ENCODE measurements around the gene PHF24.
"Not testable (repeated sequence)": the region's sequence is repeated elsewhere in the genome, so short reads cannot be mapped to it uniquely, and the experiment has no call there.

The PHF24 gene

DNA sequence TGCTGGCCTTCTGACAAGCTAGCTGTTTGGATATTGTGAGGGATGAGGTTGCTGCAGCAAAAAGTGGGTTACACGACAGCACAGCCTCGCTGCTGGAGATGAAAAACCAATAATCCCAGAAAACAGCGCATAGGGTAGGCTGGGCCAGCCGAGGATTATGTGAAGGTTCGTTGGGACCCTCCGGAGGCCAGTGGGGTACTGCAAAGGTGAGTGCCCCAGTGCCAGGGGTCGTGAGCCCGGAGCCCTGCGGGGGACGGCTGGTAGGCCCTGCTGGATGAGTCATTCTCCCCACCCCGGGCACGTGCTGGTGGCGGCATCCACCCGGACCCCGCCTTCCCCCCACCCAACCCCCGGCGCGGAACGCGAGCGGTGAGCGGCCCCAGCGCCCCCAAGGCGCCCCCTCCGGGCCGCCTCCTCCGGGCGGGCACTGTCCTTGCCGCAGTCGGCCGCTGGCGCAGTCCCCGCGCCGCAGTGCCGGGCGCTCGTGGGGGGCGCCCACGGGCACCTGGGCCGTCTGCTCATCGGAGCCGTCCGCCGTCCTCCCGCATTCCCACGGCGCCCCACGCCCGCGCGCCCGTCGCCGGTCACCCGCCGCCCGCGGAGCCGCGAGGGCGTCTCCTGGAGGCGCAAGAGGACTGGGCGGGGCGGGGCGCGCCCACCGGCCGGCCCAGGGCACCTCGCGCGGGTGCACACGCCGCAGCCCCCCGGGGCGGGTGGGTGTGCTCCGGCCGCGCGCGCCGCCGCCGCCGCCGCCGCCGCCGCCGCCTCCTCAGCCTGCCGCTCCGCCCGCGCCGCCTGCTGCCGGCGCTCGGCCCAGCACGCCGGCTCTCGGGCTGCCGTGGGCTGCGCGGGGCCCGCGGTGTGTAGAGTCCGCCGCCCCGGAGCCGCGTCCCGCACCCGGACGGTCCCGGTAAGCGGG lies at the start of gene PHF24:
Gene PHF24 (plus strand): TSS at position 794 of the 919 bp plus-strand sequence. CDS start 13,014 bp downstream, outside the sequence.
- DNase-seq = no peak

DNA sequence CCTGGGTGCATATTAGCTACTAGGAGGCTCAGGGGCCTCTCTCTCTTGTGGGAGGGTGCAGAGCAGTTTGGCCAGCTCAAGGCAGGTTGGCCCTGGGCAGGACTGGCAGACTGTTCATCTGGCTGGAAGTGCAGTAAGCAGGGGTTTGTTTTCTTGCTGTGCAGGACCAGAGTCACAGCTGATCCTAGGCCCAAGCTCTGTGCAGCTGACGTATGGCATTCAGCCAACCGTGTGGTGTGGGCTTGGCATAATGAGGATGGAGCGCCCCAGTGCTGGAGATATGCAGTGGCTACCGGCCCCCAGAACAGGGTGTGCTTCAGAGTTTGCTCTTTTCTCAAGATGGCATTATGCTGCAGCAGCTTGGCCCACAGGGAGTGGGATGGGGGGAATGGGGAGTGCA lies 31.0 kb upstream of the PHF24 start:
- no peak for DNase-seq

DNA sequence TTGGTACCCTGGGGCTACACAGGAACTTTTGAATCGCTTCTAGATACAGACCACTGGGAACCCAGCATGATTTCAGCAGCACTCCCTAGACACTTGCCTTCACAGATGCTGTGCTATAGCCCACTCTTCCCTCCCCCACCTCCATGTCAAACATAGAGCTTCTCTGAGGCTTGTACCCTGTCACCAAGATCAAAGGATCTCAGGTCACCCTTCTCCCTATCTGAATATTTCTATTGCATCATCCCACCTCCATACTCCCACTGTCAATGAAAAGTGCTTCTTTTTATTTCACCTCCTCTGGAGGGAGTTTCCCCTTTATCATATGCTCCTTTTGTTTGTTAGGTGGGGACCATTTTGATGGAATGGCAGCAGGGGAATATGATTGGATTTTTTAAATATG lies 29.2 kb upstream of the PHF24 start:
- DNase-seq = no peak

DNA sequence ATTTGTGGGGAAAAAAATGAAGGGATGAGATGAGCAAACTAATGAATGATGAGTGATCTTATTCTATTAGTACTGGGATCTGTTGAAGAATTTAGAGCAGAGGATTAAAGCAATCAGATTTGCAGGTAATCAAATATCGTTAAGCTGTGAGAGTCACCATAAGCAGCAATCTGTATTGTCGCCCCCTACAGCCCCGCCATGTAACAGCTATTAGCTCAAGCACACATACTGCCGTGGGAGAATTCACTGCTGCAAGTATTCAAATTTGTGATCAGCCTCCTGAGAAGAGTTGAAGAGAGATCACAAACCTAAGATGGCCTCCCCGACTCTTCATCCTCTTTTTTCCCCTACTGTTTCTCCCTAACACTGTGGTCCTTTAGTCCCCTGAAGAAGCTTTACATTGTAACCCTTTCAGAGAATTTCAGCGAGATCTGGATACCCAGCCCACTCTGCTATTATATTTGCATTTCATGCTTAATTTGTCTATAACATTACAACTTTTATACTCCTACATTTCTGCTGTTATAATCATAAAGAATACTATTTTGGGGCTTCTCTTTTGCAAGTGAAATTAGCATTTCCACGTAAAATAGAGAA lies 28.5 kb upstream of the PHF24 start:
- no peak for DNase-seq

DNA sequence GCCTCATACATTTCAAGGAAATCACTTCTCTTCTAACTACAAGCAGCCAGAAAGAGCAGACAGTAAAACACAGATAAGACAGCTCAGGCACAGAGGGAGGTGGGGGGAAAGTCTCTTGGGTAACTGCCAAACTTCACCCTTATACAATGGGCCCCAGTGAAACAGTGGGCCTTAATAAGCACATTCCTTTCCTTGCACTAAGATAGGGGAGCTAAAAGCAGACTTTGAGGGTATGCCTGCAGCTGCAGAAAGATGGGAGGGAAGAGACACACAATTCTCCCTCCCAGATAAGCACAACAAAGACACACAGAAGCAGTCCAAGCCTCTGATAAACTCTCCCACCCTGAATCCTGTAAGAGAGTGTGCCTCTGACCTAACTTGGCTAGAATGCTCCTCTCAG lies 18.1 kb upstream of the PHF24 start:
- not testable (repeated sequence) for DNase-seq

DNA sequence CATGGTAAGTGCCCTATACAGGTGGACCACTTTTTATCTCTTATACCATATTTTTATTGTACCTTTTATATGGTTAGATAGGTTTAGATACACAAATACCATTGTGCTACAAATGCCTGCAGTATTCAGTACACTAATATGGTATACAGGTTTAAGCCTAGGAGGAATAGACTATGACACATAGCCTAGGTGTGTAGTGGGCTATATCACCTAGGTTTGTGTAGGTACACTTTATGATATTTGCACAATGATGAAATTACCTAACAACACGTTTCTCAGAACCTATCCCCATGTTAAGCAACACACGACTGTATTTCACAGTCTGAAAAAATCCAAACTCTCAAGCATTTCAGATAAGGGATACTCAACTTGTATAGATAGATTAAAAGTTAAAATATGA lies 9.6 kb upstream of the PHF24 start:
- DNase-seq = no peak

DNA sequence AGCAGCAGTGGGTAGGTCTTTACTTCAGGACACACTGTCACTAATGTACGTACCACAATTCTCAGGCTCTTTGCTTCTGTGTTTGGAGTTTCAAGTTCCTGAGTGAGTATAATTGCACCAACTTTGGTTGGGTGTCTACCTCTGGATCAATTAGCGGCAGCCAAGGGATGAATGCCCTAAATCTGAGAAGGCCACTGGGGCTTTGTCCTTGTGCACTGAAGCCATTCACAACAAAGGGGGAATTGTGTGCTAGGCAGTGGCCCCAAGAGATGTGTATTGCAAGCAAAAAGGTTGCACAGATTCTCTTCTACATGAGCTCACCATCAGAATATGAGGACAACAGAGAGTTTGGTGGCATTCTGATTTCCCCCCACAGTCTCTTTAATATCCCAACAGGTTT lies 3.9 kb upstream of the PHF24 start:
- no peak for DNase-seq

DNA sequence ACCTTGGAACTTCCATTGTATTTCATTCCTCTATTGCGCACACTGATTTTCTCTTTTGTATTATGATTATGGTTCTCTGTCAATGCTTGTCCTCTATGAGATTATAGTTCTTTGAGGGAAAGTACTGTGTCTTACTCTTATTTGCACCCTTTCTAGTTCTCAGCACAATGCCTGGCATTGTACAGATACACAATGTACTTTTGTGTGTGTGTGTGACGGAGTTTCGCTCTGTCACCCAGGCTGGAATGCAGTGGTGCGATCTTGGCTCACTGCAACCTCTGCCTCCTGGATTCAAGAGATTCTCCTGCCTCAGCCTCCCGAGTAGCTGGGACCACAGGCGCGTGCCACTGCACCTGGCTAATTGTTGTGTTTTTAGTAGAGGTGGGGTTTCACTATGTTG lies 2.0 kb upstream of the PHF24 start:
- DNase-seq = not testable (repeated sequence)

DNA sequence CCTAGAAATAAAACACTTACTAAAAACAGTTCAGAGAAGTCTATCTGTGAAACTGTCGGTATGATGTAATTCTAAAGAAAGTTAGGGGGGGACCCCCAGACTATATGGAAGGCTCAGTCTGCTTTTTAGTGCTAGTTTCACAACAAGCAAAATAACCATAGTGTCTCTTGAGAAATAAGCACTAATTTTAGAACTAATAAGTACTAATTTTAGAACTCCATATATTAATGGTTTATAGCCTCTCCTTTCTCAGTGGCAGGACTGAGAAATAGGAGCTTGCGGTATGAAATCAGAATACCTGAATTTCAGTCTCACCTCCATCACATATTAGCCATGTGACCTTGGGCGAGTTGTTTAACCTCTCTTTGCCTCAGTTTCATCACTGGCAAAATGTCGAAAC lies 1.4 kb upstream of the PHF24 start:
- no peak for DNase-seq

DNA sequence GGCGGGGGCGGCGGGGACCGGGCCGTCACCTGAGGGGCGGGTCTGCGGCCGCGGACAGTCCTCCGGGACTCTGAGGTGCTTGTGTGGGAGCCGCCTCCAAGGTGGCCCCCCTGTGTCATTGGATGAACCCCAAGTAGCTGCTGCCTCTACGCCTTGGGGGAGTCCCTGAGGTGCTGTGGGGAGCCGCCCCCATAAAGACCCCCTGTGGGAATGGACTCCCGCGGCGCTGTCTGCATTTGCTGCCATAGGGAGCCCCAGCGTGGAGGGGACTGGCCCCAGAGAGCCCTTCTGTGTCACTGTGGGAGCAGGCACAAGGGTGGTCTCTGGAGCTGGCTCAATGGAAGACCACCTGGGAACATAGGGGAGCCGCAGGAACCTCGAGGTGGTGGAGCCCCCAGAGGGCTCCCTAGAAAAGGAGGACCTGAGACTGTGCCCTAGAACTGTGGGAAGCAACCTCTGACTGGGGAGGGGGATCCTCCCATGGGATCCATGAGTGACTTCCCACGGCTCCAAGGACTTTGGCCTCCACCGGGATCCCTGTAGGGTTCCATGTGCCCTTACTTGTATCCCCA lies 412 bp downstream of the PHF24 start:
- no peak for DNase-seq

DNA sequence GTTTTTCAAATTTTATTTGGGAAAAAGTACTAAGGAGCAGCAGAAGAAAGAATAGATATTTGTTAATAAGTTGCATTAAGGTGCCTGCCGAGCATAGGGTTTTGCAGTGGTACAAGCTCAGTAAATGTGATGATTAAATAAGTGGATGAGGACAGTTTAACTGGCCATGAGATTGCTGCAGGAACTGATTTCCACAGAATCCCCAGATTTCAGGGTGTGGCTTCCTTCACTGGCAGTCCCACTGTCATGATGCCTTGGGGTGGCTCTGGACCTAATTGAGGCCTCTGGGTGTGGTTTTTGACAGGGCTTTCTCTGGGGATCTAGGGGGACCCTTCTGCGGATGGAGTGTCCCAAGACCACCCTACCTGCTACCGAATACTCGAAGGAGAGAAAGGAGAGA lies 1.4 kb downstream of the PHF24 start:
- no peak for DNase-seq

DNA sequence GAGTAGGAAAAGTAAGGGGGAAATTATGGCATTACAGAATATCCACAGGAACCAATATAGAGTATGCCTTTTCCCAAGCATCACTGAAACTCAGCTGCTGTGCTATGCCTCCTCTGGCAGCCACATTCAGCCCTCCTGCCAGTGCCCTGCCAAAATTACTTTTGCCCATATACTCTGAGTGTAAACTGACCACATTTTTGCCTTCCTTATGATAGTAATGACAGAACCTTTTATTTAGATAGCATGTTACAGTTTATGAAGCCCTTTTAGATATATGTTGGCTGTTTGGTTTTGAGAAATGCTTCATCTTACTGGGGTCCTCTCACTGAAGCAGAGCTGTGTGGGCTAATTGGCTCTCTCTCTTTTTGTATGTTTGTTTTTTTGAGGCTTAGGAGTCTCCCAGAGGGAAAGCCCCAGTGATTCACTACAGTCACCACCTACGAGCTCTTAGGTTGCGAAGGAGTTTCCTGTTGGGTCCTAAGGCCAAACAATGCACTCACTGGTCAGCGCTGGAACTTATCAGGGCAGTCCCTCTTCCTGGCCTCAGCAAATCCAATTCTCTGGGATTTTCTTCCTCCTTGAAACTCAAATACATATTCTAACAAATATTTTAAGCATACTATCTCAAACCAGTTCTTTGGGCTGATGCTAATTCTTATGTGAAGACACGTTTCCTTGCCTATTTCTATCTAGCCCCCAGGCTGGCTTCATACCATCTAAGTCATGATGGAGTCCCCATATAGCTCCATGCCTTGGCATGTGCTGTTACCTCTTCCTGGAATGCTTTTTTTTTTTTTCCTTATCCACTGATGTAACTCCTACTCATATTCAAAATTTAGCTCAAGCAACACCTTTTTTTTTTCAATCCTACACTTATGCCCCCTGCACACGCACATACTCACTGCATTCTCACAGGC lies 3.7 kb downstream of the PHF24 start:
- no peak for DNase-seq

DNA sequence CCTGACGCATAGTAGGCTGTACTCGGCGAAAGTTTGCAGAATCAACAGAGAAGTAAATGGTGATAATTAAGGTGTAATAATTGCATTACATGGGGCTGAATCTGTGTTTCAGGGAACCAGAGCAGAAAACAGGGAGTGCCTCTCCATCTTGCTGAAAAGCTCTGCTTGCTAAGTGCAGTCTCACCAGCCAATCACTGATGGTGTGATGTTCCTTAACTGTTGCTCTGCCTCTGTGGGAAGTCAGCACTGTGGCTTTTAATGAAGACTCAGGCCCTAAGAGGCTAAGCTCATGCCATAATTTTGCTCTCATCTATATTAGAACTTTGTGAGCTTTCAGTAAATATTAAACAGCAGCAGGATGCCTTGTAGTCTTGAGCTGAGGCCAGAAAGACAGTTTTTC lies 4.5 kb downstream of the PHF24 start:
- no peak for DNase-seq

DNA sequence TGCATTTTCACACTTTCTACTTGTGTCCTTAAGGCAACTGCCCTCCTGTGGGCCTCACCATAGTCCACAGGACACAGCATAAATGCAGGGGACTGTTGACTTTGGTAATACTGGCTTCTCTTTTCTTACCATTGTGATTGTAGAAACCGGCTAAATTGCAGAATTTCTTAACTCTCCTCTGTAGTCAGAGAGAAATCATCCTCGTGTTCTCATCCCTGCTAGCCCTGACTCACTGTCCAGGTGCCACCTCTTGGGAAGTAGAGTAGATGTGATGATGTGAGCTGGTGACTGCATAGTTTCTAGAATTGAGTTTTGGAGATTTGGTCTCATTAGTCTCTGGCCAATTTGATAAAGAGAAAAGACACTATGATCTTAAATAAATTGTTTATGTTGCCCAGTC lies 5.5 kb downstream of the PHF24 start:
- DNase-seq = no peak

DNA sequence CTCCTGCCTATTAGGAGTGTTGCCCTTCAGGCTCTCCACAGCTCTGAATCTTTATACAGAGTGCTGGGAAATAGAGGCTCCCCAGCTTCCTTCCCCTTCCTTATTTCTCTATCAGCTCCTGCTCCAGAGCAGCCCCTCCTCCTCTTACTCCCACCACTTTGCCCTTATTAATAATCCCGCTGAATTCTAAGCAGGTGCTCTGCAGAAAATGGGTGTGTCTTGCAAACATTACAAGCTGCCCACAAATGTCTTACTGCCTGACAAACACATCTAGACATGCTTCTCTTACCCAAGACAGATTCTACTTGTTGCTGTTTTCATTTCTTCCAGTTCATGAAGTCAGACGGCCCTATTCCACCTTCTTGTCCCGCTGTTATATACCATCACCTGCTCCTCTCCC lies 6.4 kb downstream of the PHF24 start:
- no peak for DNase-seq

DNA sequence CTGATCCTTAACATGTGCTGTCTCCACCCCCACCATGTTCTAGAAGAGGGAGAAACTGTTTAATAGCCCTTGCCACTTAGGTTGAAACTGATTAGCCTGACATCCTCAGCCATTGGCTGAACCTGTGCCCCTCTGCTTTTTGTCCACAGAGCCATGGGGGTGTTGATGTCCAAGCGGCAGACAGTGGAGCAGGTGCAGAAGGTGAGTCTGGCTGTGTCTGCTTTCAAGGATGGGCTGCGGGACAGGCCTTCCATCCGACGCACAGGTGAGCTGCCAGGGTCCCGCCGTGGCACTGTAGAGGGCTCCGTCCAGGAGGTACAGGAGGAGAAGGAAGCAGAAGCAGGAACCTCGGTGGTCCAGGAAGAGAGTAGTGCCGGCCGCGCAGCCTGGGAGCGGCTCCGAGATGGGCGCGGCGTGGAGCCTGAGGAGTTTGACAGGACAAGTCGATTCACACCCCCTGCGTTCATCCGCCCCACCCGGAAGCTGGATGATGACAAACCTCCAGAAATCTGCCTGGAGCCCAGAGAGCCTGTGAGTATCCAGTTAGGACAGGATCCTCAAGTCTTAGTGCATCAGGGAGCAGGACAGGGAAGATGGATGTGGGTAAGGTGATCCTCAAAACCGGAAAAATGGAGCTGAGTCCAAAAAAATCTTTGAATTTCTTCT lies 13.2 kb downstream of the PHF24 start:
- no peak for DNase-seq

DNA sequence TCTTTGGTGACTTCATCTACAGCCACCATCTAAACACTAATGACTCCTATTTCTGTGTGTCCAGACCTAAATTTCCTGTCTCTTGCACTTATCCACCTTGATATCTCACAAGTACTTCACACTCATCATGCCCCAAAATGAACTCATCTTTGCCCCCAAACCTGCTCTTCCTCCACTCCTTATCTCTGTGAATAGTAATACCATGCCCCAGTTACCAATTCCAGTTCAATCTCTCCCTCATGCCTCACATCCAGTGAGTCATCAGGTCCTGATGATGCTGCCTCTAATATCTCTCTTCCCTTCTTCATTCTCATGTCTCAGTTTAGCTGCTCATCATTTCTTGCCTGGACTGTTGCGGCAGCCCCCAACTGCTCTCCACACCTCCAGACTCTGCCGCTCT lies 16.6 kb downstream of the PHF24 start:
- DNase-seq = no peak

DNA sequence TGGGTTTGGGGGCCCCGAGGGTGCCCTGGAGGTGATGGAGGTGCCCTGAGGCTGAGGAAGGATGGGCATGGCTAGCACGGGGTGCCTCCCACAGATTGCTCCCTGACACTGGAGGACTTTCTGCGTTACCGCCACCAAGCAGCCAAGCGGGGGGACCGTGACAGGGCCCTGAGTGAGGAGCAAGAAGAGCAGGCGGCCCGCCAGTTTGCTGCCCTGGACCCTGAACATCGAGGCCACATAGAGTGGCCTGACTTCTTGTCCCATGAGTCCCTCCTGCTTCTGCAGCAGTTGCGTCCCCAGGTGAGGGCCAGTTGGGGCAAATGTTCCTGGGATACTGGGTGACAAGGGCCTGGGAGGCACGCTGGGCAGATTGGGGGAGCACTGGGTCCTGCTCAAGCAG lies 18.4 kb downstream of the PHF24 start:
- DNase-seq = no peak

DNA sequence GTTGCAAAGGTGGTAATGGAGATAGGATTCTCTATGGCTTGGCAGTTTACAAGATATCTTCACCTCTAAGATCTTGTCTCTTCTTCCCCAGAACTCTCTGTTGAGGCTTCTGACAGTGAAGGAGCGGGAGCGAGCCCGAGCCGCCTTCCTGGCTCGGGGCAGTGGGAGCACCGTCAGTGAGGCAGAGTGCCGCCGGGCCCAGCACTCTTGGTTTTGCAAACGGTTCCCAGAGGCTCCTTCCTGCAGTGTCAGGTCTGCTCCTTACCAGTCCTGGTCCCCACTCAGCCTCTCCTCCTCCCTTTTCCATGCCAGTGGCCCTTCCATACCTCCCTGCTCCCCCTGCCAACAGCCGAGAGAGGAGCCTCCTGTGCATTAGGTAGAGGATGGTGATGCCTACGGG lies 18.9 kb downstream of the PHF24 start:
- no peak for DNase-seq

DNA sequence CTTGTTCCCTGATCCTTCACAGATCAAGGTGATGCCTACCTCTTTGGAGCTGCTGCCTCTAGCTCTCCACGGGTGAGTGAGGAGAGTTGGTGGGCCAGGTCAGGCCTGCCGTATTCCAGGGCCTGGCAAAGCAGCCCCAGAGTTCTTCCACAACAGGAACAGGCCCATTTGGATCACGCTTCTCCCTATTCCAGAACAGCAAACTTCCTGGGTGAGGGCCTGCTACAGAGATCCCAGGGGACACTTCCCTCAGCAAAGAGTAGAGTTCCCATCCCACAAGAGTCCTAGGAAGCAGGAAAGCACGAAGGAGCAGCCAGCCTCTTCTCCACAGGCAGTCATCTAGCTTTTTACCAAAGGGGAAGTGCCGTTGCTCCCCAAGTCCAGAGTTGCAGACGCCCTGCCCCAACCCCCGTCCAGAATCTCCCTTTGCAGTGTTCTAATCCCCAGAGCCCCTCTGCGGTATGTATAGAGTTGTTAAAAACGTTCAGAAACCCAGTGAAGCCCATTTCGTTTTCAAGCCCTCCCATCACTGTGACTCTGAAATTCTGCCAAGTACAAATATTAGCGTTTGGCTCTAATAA lies 22.2 kb downstream of the PHF24 start:
- DNase-seq = no peak

DNA sequence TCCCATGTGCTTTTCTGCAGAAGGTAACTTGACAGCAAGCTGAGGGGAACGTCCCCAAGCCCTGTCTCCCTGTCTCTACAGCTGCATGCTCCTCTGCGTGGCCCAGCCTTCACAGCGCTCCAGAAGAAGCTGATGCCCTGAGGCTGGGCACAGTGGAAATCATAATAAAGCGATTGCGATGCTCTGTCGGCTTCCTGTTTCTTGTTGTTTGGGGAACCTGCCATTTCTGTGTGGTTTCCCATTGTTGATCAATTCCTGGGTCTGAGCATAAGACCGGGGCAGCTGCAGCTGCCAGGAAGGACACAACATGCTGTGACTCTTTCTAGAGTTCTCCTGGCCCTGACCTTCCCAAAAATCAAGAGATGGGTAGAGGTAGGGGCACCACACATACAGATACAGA lies 24.3 kb downstream of the PHF24 start:
- no peak for DNase-seq

DNA sequence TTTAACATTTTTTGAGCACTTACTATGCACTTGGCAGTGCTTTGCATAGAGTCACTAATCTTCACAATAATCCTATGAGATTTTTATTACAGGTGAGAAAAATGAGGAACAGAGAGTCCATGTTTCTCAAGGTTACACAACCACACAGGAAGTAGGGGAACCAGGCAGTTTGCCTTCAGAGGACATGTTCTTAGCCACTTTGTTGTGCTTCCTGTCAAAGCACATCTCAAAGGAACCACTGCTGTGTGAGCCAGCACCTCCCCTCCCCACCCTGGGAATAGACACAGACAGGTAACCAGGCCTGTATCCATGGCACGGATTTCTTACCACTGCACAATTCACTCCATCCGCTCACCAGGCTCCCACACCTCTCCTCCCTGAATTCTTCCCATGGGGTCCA lies 25.1 kb downstream of the PHF24 start:
- no peak for DNase-seq
